Measurements from ENCODE around the gene HECA.

DNA sequence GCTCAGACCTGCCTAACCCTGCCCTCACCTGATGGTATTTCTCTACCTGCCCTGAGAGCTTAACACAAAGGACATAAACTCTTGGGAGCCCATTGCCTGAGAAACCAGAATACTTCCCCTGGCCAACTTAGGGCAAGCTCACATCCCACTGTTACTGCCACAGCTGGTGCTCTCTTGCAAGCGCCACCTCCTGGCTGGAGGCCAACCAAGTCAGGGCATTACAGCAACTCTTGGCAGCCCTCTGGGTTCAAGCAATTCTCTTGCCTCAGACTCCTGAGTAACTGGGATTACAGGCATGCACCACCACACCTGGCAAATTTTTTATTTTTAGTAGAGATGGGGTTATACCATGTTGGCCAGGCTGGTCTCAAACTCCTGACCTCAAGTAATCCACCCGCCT lies 70.1 kb downstream of the HECA start:
- TF ChIP-seq CTCF (conservative IDR thresholded peaks at IDR 0.05) (no peak), EZH2 (IDR thresholded peaks at IDR 0.05; ENCODE audit: low read depth) (no peak)

Data from PC-9 (cell line).